ENCODE results near the gene PHLPP1.

DNA sequence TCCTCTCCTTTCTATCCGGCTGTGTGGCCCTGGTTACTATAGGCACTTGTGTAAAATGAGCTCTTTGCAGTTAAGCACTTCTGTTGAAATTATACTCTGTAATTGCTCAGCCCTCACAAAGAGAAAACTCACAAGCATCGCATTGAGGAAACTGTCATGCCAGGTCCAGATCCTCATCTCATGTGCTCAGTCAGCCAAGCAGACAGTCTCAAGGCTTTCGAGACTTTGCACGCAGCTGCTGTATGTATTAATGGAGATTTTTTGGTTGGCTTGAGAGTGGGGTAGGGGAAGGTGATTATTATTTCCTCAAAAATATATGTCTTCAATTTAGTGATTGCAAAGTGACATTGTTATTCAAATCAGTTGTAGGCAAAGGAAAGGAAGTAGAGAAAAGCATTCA is 33.0 kb upstream of the PHLPP1 start:
- TF ChIP-seq, protein P1, sequence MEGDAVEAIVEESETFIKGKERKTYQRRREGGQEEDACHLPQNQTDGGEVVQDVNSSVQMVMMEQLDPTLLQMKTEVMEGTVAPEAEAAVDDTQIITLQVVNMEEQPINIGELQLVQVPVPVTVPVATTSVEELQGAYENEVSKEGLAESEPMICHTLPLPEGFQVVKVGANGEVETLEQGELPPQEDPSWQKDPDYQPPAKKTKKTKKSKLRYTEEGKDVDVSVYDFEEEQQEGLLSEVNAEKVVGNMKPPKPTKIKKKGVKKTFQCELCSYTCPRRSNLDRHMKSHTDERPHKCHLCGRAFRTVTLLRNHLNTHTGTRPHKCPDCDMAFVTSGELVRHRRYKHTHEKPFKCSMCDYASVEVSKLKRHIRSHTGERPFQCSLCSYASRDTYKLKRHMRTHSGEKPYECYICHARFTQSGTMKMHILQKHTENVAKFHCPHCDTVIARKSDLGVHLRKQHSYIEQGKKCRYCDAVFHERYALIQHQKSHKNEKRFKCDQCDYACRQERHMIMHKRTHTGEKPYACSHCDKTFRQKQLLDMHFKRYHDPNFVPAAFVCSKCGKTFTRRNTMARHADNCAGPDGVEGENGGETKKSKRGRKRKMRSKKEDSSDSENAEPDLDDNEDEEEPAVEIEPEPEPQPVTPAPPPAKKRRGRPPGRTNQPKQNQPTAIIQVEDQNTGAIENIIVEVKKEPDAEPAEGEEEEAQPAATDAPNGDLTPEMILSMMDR (IDR thresholded peaks at IDR 0.05), result no peak
- TF ChIP-seq POLR2AphosphoS5 (IDR thresholded peaks at IDR 0.05), result no peak
- TF ChIP-seq EP300 (IDR thresholded peaks at IDR 0.05), result no peak

All from stomach (tissue), 4 donors.